AG09319 (cell line): Measurements from ENCODE around the gene ABCB4.
"Not testable (repeated sequence)": the region's sequence is repeated elsewhere in the genome, so short reads cannot be mapped to it uniquely, and the experiment has no call there.

Experiments used
- DNase-seq: peaks from one replicate; pipeline ENCODE4 v3.0.0-alpha.2; 2010; ENCODE audit warnings: low read depth; ENCODE audit errors: extremely low read depth
- TF ChIP-seq, protein P1 (sequence below): IDR thresholded peaks from 2 replicates; pipeline ENCODE4 v1.5.1; 2011; ENCODE audit warnings: low read depth, mild to moderate bottlenecking, inconsistent platforms, low read length, moderate library complexity

Gene ABCB4

GRCh38 chr7:87476179-87476557 is 688 bp upstream of the ABCB4 start:
- DNase-seq = no peak
- TF ChIP-seq, protein P1, sequence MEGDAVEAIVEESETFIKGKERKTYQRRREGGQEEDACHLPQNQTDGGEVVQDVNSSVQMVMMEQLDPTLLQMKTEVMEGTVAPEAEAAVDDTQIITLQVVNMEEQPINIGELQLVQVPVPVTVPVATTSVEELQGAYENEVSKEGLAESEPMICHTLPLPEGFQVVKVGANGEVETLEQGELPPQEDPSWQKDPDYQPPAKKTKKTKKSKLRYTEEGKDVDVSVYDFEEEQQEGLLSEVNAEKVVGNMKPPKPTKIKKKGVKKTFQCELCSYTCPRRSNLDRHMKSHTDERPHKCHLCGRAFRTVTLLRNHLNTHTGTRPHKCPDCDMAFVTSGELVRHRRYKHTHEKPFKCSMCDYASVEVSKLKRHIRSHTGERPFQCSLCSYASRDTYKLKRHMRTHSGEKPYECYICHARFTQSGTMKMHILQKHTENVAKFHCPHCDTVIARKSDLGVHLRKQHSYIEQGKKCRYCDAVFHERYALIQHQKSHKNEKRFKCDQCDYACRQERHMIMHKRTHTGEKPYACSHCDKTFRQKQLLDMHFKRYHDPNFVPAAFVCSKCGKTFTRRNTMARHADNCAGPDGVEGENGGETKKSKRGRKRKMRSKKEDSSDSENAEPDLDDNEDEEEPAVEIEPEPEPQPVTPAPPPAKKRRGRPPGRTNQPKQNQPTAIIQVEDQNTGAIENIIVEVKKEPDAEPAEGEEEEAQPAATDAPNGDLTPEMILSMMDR = no peak

DNA sequence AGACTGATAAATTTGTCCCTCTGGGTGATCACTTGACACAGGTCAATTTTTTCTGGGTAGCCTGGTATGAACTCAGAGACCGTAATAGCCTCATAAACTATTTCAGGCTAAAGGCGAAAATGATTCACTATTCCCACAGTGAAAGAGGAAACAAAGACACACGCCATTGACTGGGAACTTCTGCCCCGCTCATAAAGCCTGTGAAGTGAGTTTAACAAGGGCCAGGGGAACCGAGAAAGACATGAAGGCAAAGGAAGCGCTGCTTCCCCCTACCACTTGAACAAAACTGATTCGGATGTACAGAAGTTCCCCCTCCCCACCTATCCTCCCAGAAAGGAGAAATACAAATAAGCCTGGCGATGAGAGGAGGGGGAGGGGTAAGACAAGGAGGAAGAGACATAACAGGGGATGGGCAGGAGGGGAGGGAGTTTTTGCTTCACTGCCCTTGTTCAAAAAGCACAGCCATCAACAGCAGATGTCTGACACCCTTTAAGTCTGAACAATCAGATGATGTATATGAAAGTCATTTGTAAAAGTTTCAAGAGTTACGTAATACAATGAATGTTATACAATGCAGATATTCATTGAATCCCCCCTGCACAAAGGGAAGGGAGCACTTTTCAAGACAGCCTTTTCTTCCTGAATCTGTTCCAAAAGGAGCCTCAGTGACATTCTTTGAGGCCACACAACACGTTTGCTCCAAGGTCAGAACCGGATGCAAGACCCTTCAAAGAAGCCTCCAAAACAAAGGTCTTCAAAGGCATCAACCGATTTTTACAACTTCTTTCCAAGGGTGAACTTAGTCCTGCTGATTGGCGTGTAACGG is 734 bp downstream of the ABCB4 start:
- DNase-seq = no peak
- TF ChIP-seq, protein P1 = no peak

GRCh38 chr7:87473986-87474385 is 1.5 kb downstream of the ABCB4 start:
- TF ChIP-seq, protein P1 = no peak
- DNase-seq = no peak

GRCh38 chr7:87473192-87473591 is 2.3 kb downstream of the ABCB4 start:
- DNase-seq = no peak
- TF ChIP-seq, protein P1 = no peak

DNA sequence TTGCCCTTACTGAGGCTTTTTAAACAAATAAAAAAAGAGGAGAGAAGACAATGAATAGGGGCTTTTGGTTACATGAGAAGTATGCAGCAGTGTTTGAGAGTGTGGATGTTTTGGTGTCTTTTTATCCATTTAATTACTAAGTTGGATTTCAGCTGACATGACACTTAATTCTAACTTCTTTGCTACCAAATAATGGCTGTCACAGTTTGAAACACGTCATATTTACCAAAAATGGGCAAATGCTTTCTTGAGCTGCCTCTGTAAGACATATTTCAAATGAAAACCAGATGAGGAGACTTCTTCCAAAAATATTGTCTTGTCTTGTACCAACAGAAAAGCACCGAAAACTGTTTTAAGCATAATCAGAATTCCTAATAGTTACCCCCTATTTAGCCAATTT is 4.0 kb downstream of the ABCB4 start:
- TF ChIP-seq, protein P1 = no peak
- no peak for DNase-seq

- not testable (repeated sequence) for DNase-seq
Measured at GRCh38 chr7:87469204-87469603, 6.3 kb downstream of the ABCB4 start.

- not testable (repeated sequence) for DNase-seq
Measured at GRCh38 chr7:87465534-87465880, 10.0 kb downstream of the ABCB4 start.

DNA sequence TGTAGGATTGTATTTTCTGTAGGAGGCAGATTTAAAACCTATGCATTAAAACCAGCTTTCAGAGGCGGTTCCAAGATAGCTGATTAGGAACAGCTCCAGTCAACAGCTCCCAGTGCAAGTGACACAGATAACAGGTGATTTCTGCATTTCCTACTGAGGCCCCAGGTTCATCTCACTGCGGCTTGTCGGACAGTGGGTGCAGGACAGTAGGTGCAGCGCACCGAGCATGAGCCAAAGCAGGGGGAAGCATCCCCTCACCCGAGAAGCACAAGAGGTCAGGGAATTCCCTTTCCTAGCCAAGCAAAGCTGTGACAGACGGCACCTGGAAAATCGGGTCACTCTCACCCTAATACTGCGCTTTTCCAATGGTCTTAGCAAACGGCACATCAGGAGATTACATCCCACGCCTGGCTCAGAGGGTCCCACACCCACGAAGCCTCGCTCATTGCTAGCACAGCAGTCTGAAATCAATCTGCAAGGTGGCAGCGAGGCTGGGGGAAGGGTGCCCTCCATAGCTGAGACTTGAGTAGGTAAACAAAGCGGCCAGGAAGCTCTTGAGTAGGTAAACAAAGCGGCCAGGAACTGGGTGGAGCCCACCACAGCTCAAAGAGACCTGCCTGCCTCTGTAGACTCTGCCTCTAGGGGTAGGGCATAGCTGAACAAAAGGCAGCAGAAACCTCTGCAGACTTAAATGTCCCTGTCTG is 10.5 kb downstream of the ABCB4 start:
- not testable (repeated sequence) for DNase-seq

GRCh38 chr7:87463982-87464381 is 11.5 kb downstream of the ABCB4 start:
- TF ChIP-seq, protein P1 = no peak
- no peak for DNase-seq

GRCh38 chr7:87460444-87460843 is 15.0 kb downstream of the ABCB4 start:
- not testable (repeated sequence) for DNase-seq
